ENCODE data around the gene CD14.

The CD14 gene

GRCh38 chr5:140633501-140633900 is 526 bp upstream of the CD14 start:
- H3K27me3 ChIP-seq (replicated peaks; ENCODE audit: control insufficient read depth, insufficient read depth, low read length): no peaks in the 10 kb centered on the region; the same call in 1 of the 2 replicates
- no peak overlapping the region for H3K4me3 ChIP-seq (replicated peaks; ENCODE audit: low read depth, low read length)
- no peak for DNase-seq (ENCODE audit: extremely low read depth, insufficient read length)
- no peak for TF ChIP-seq CTCF (IDR thresholded peaks at IDR 0.05; ENCODE audit: insufficient read depth, low read length, poor library complexity, severe bottlenecking)
- no peaks in the 10 kb centered on the region for H3K36me3 ChIP-seq (ENCODE audit: control insufficient read depth, insufficient read depth, low read length)

- no peaks in the 10 kb centered on the region; the same call in 1 of the 2 replicates for H3K27me3 ChIP-seq (replicated peaks; ENCODE audit: control insufficient read depth, insufficient read depth, low read length)
- H3K4me3 ChIP-seq (replicated peaks; ENCODE audit: low read depth, low read length): peak overlapping the region; percentile 48
- H3K36me3 ChIP-seq (ENCODE audit: control insufficient read depth, insufficient read depth, low read length): no peaks in the 10 kb centered on the region
- TF ChIP-seq CTCF (IDR thresholded peaks at IDR 0.05; ENCODE audit: insufficient read depth, low read length, poor library complexity, severe bottlenecking): no peak
- DNase-seq (ENCODE audit: extremely low read depth, insufficient read length): peak; percentile 68
Observed at GRCh38 chr5:140632366-140633020, 482 bp downstream of the CD14 start.

- no peak for DNase-seq (ENCODE audit: extremely low read depth, insufficient read length)
- Histone ChIP-seq H3K27me3 (replicated peaks; ENCODE audit: control insufficient read depth, insufficient read depth, low read length) (no peaks in the 10 kb centered on the region; the same call in 1 of the 2 replicates), H3K36me3 (ENCODE audit: control insufficient read depth, insufficient read depth, low read length) (no peaks in the 10 kb centered on the region), H3K4me3 (replicated peaks; ENCODE audit: low read depth, low read length) (peak overlapping the region; percentile 48)
- TF ChIP-seq CTCF (IDR thresholded peaks at IDR 0.05; ENCODE audit: insufficient read depth, low read length, poor library complexity, severe bottlenecking): no peak
Observed at GRCh38 chr5:140631831-140632365, 1.1 kb downstream of the CD14 start.

- Histone ChIP-seq H3K27me3 (replicated peaks; ENCODE audit: control insufficient read depth, insufficient read depth, low read length) (no peaks in the 10 kb centered on the region; the same call in 1 of the 2 replicates), H3K4me3 (replicated peaks; ENCODE audit: low read depth, low read length) (no peak overlapping the region), H3K36me3 (ENCODE audit: control insufficient read depth, insufficient read depth, low read length) (no peaks in the 10 kb centered on the region)
- no peak for DNase-seq (ENCODE audit: extremely low read depth, insufficient read length)
- no peak for TF ChIP-seq CTCF (IDR thresholded peaks at IDR 0.05; ENCODE audit: insufficient read depth, low read length, poor library complexity, severe bottlenecking)
Observed at GRCh38 chr5:140631036-140631417, 1.9 kb downstream of the CD14 start.

GRCh38 chr5:140630292-140631035 is 2.5 kb downstream of the CD14 start:
- H3K36me3 ChIP-seq (ENCODE audit: control insufficient read depth, insufficient read depth, low read length): no peaks in the 10 kb centered on the region
- TF ChIP-seq CTCF (IDR thresholded peaks at IDR 0.05; ENCODE audit: insufficient read depth, low read length, poor library complexity, severe bottlenecking): no peak
- DNase-seq (ENCODE audit: extremely low read depth, insufficient read length): no peak

More at GRCh38 chr5:140630292-140631035, 2.5 kb downstream of the CD14 start:
- no peaks in the 10 kb centered on the region; the same call in 1 of the 2 replicates for H3K27me3 ChIP-seq (replicated peaks; ENCODE audit: control insufficient read depth, insufficient read depth, low read length)
- no peak overlapping the region for H3K4me3 ChIP-seq (replicated peaks; ENCODE audit: low read depth, low read length)

Data from GM06990 (cell line).